Erythroblast (primary cell): ENCODE results near the gene HMGCR.

ENCODE experiments used
- GATA1 ChIP-seq: IDR thresholded peaks from 2 replicates; pipeline ENCODE4 v1.6.1; 2011; ENCODE audit warnings: low read depth, mild to moderate bottlenecking, control low read depth, low read length, moderate library complexity
- POLR2A ChIP-seq: IDR thresholded peaks from 2 replicates; pipeline ENCODE4 v1.6.1; 2011; ENCODE audit warnings: mild to moderate bottlenecking, low read length

GRCh38 chr5:75341934-75342333, 4.9 kb downstream of the HMGCR start:
- TF ChIP-seq POLR2A (no peak), GATA1 (no peak)
